ENCODE data around the gene FAM83G. TPM values are rescaled to one million over a fixed set of nuclear protein-coding genes. Genes with fewer than 3 reads are reported as not detected.

Gene FAM83G
- total and polyA plus RNA-seq, 3 donors from 2014 or later = 2.5 to 4.7 (median 4.6) TPM

GRCh38 chr17:18976201-18976600, 28.4 kb downstream of the FAM83G start:
- Histone ChIP-seq H3K27me3 (no peaks in the 10 kb centered on the region), H3K36me3 (ENCODE audit: low read depth, missing control alignments) (no peaks in the 10 kb centered on the region), H3K9me3 (no peaks in the 10 kb centered on the region), H3K4me3 (no peak overlapping the region), H3K4me1 (peaks cover 5% of the 10 kb centered on the region), H3K27ac (no peak overlapping the region)
- DNase-seq = no peak
- WGBS, 2 donors = 68 to 72% methylated on average over 4 of the region's 4 CpGs
- intact Hi-C loops (cut with DNase I; ENCODE audit: low total_unique reads) = no loop called here
- TF ChIP-seq CTCF (IDR thresholded peaks at IDR 0.05) = no peak
- no peak for TF ChIP-seq POLR2A (IDR thresholded peaks at IDR 0.05)

GRCh38 chr17:18975597-18975996, 29.0 kb downstream of the FAM83G start:
- DNase-seq = no peak
- intact Hi-C loops (cut with DNase I; ENCODE audit: low total_unique reads) = no loop called here
- no peak overlapping the region for H3K27ac ChIP-seq
- WGBS, 2 donors = 92% methylated on average over 13 of the region's 13 CpGs
- TF ChIP-seq CTCF (IDR thresholded peaks at IDR 0.05) (no peak), POLR2A (IDR thresholded peaks at IDR 0.05) (no peak)
- H3K4me1 ChIP-seq = peaks cover 5% of the 10 kb centered on the region
- no peaks in the 10 kb centered on the region for H3K36me3 ChIP-seq (ENCODE audit: low read depth, missing control alignments)
- no peaks in the 10 kb centered on the region for H3K27me3 ChIP-seq
- H3K4me3 ChIP-seq = no peak overlapping the region
- H3K9me3 ChIP-seq = no peaks in the 10 kb centered on the region

DNA sequence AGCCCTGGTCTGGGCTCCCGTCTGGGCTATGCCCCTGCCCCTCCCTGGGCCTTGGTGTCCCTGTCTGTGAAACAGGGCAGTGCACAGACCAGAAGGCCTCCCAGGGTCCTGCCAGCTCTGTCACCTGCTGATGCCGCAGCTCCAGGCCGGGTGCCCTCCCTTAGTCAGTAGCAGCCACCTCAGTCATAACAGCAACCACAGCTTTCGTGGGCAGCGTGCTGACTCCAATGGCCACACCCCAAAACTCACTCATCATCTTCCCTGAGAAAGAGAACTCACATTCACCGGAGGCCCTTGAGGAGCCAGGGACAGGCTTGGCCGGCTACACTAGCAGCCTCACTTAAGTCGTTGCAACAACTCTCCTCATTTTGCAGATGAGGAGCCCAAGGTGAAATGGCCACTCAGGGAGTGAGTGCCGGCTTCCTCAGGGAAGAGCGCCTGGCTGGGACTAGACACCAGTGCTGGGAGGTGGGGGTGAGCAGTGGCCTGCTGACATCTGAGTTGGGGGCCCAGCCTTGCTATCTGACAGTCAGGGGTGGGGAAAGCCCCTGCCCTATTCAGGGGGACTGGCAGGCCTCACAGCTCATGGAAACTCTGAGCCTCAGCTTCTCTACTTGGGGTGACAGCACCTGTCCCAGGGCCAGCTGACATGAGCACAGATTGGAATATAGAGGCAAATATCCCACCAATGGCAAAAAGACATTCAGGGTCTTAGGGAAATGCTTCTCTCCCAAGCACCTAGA, 30.0 kb downstream of the FAM83G start:
- no peak for TF ChIP-seq POLR2A (IDR thresholded peaks at IDR 0.05)
- no peak for TF ChIP-seq CTCF (IDR thresholded peaks at IDR 0.05)
- Histone ChIP-seq H3K4me1 (peaks cover 5% of the 10 kb centered on the region), H3K27me3 (no peaks in the 10 kb centered on the region), H3K36me3 (ENCODE audit: low read depth, missing control alignments) (no peaks in the 10 kb centered on the region), H3K27ac (no peak overlapping the region), H3K4me3 (no peak overlapping the region), H3K9me3 (no peaks in the 10 kb centered on the region)
- no peak for DNase-seq
- 92 to 100% methylated on average over 1 to 10 of the region's 10 CpGs for whole genome bisulfite sequencing, 2 donors
- intact Hi-C loops (cut with DNase I; ENCODE audit: low total_unique reads) = no loop called here

DNA sequence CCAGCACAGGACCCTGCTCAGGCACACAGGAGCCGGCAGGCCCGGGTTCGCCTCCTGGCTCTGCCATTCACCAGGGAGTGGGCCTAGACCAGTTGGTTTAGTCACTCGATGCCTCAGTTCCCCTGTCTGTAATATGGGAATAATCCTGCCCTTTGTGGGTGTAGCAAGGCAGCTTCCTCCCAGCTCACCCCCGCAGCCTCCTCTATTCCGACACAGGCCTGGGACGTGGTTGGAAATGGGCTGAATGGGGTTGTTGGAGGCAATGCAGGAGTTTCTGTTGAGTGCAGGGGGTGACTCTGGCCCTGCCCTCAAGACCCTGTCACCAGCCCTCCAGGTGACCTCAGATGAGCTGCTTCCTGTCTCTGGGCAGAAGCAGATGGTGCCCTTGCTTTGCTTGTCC, 32.8 kb downstream of the FAM83G start:
- intact Hi-C loops (cut with DNase I; ENCODE audit: low total_unique reads) = no loop called here
- H3K36me3 ChIP-seq (ENCODE audit: low read depth, missing control alignments) = no peaks in the 10 kb centered on the region
- H3K27me3 ChIP-seq = no peaks in the 10 kb centered on the region
- 96 to 98% methylated on average over 7 of the region's 7 CpGs for WGBS, 2 donors
- H3K27ac ChIP-seq = no peak overlapping the region
- DNase-seq = no peak
- no peaks in the 10 kb centered on the region for H3K9me3 ChIP-seq
- TF ChIP-seq CTCF (IDR thresholded peaks at IDR 0.05) (no peak), POLR2A (IDR thresholded peaks at IDR 0.05) (no peak)
- H3K4me1 ChIP-seq = peaks cover 5% of the 10 kb centered on the region
- no peak overlapping the region for H3K4me3 ChIP-seq

All from testis (tissue), 3 donors.